Fibroblast of the aortic adventitia (primary cell): ENCODE results near the gene INPP1. TPM values are rescaled to one million over a fixed set of nuclear protein-coding genes. Genes with fewer than 3 reads are reported as not detected.
A peak's percentile ranks its signal among the peaks of the same experiment; 100 is the strongest.

Experiments used
- DNase-seq: peaks from one replicate; pipeline ENCODE4 v3.0.0-alpha.2; 2010; ENCODE audit warnings: low read depth
- H3K4me3 ChIP-seq: 2 replicates; pipeline ENCODE4 v1.5.1; 2011; ENCODE audit warnings: low read depth, mild to moderate bottlenecking, control low read depth, low read length, moderate library complexity
- CTCF ChIP-seq: IDR thresholded peaks from 2 replicates; pipeline ENCODE4 v1.5.1; 2011; ENCODE audit warnings: mild to moderate bottlenecking, low read length, control low read depth, inconsistent platforms; ENCODE audit not compliant: insufficient read depth
- total RNA-seq: library from RNA; depleted of rRNA; stranded (reverse); fragments of >200 nt; gene quantifications from 2 replicates; pipeline ENCODE4 v1.2.3, GENCODE V29; 2012; ENCODE audit warnings: low replicate concordance

The INPP1 gene
- total RNA-seq, 1 donor = 11.8 TPM

GRCh38 chr2:190396271-190396670 lies 52.9 kb downstream of the INPP1 start:
- DNase-seq = no peak
- no peak overlapping the region for H3K4me3 ChIP-seq
- TF ChIP-seq CTCF = no peak

GRCh38 chr2:190402986-190403603 lies 59.7 kb downstream of the INPP1 start:
- H3K4me3 ChIP-seq = no peak overlapping the region
- no peak for TF ChIP-seq CTCF
- DNase-seq = no peak

- H3K4me3 ChIP-seq = no peak overlapping the region
- DNase-seq = peak; percentile 42
- TF ChIP-seq CTCF = no peak
Measured at GRCh38 chr2:190404487-190404886, 61.1 kb downstream of the INPP1 start.

GRCh38 chr2:190405070-190405469 lies 61.7 kb downstream of the INPP1 start:
- no peak overlapping the region for H3K4me3 ChIP-seq
- no peak for TF ChIP-seq CTCF
- no peak for DNase-seq

GRCh38 chr2:190405995-190406394 lies 62.6 kb downstream of the INPP1 start:
- no peak for TF ChIP-seq CTCF
- DNase-seq = no peak
- no peak overlapping the region for H3K4me3 ChIP-seq

- no peak overlapping the region for H3K4me3 ChIP-seq
- TF ChIP-seq CTCF = no peak
- DNase-seq = no peak
Measured at GRCh38 chr2:190406805-190407204, 63.4 kb downstream of the INPP1 start.

- TF ChIP-seq CTCF = no peak
- no peak for DNase-seq
- no peak overlapping the region for H3K4me3 ChIP-seq
Measured at GRCh38 chr2:190407246-190407661, 63.9 kb downstream of the INPP1 start.
